H9 (cell line): ENCODE measurements around the gene GRK4. TPM values are rescaled to one million over a fixed set of nuclear protein-coding genes. Genes with fewer than 3 reads are reported as not detected.

Experiments
- DNase-seq: peaks from one replicate; pipeline ENCODE4 v3.0.0-alpha.2; 2017
- H2AFZ ChIP-seq: one replicate; pipeline ENCODE4 v1.6.1; 2013; ENCODE audit warnings: mild to moderate bottlenecking, low read length, control low read depth, moderate library complexity
- H2AK5ac ChIP-seq: 2 replicates; pipeline ENCODE4 v1.6.1; 2013; ENCODE audit warnings: low read length, control low read depth, mixed read lengths; ENCODE audit not compliant: insufficient read length
- H2BK120ac ChIP-seq: one replicate; pipeline ENCODE4 v1.6.1; 2013; ENCODE audit warnings: low read depth, mild to moderate bottlenecking, low read length, control low read depth, inconsistent platforms; ENCODE audit not compliant: poor library complexity, severe bottlenecking
- H2BK12ac ChIP-seq: 2 replicates; pipeline ENCODE4 v1.6.1; 2013; ENCODE audit warnings: low read length, control low read depth, mixed read lengths, low read depth; ENCODE audit not compliant: insufficient read length
- H2BK15ac ChIP-seq: 2 replicates; pipeline ENCODE4 v1.6.1; 2013; ENCODE audit warnings: low read depth, low read length, control low read depth
- H2BK20ac ChIP-seq: one replicate; pipeline ENCODE4 v1.6.1; 2013; ENCODE audit warnings: low read depth, mild to moderate bottlenecking, low read length, control low read depth, inconsistent platforms; ENCODE audit not compliant: poor library complexity, severe bottlenecking
- H2BK5ac ChIP-seq: 2 replicates; pipeline ENCODE4 v1.6.1; 2013; ENCODE audit warnings: low read length, control low read depth, mixed read lengths; ENCODE audit not compliant: insufficient read length
- H3K14ac ChIP-seq: 2 replicates; pipeline ENCODE4 v1.6.1; 2013; ENCODE audit warnings: low read length, control low read depth; ENCODE audit not compliant: insufficient read depth
- H3K18ac ChIP-seq: 2 replicates; pipeline ENCODE4 v1.6.1; 2013; ENCODE audit warnings: low read depth, mild to moderate bottlenecking, mixed read lengths, low read length, control low read depth; ENCODE audit not compliant: insufficient read length
- H3K23ac ChIP-seq: 2 replicates; pipeline ENCODE4 v1.6.1; 2013; ENCODE audit warnings: low read length, control low read depth, mixed read lengths, low read depth; ENCODE audit not compliant: insufficient read length
- H3K23me2 ChIP-seq: 2 replicates; pipeline ENCODE4 v1.6.1; 2013; ENCODE audit warnings: low read depth, mild to moderate bottlenecking, mixed read lengths, low read length, control low read depth; ENCODE audit not compliant: insufficient read length, poor library complexity, severe bottlenecking
- H3K27ac ChIP-seq: 2 replicates; pipeline ENCODE4 v1.5.1; 2013; ENCODE audit warnings: low read length, control low read depth, mixed read lengths, low read depth; ENCODE audit not compliant: insufficient read length
- H3K27me3 ChIP-seq: 2 replicates; pipeline ENCODE4 v1.6.1; 2013; ENCODE audit warnings: low read length, control low read depth, inconsistent platforms; ENCODE audit not compliant: insufficient read depth
- H3K4ac ChIP-seq: 2 replicates; pipeline ENCODE4 v1.6.1; 2013; ENCODE audit warnings: low read depth, mild to moderate bottlenecking, control low read depth, inconsistent platforms, low read length, moderate library complexity
- H3K4me1 ChIP-seq: 2 replicates; pipeline ENCODE4 v1.6.1; 2013; ENCODE audit warnings: low read length, control low read depth, inconsistent platforms; ENCODE audit not compliant: insufficient read depth
- H3K4me2 ChIP-seq: 2 replicates; pipeline ENCODE4 v1.6.1; 2013; ENCODE audit warnings: low read length, control low read depth, mixed read lengths; ENCODE audit not compliant: insufficient read length, insufficient read depth
- H3K56ac ChIP-seq: 2 replicates; pipeline ENCODE4 v1.6.1; 2013; ENCODE audit warnings: low read depth, mild to moderate bottlenecking, mixed read lengths, low read length, control low read depth; ENCODE audit not compliant: insufficient read length
- H3K79me1 ChIP-seq: 2 replicates; pipeline ENCODE4 v1.6.1; 2013; ENCODE audit warnings: low read depth, mild to moderate bottlenecking, moderate library complexity, low read length, control low read depth, inconsistent platforms; ENCODE audit not compliant: insufficient read depth, poor library complexity, severe bottlenecking
- H3K79me2 ChIP-seq: 2 replicates; pipeline ENCODE4 v1.6.1; 2013; ENCODE audit warnings: low read length, control low read depth, inconsistent platforms; ENCODE audit not compliant: insufficient read depth
- H3K9ac ChIP-seq: 2 replicates; pipeline ENCODE4 v1.6.1; 2013; ENCODE audit warnings: low read length, control low read depth, mixed read lengths; ENCODE audit not compliant: insufficient read length; ENCODE audit errors: extremely low read depth
- H3K9me3 ChIP-seq: one replicate; pipeline ENCODE4 v1.6.1; 2013; ENCODE audit warnings: low read depth, low read length, inconsistent platforms; ENCODE audit not compliant: control insufficient read depth
- H3T11ph ChIP-seq: one replicate; pipeline ENCODE4 v1.6.1; 2013; ENCODE audit warnings: mild to moderate bottlenecking, low read length, control low read depth, inconsistent platforms
- H4K20me1 ChIP-seq: one replicate; pipeline ENCODE4 v1.6.1; 2013; ENCODE audit not compliant: control insufficient read depth, insufficient read length, insufficient read depth
- H4K5ac ChIP-seq: 2 replicates; pipeline ENCODE4 v1.6.1; 2013; ENCODE audit warnings: low read depth, mild to moderate bottlenecking, mixed read lengths, low read length, control low read depth; ENCODE audit not compliant: insufficient read length
- H4K8ac ChIP-seq: replicated peaks from 2 replicates; pipeline ENCODE4 v1.6.1; 2013; ENCODE audit warnings: low read length, control low read depth, mixed read lengths, low read depth; ENCODE audit not compliant: insufficient read length
- H4K91ac ChIP-seq: 2 replicates; pipeline ENCODE4 v1.6.1; 2013; ENCODE audit warnings: low read depth, mild to moderate bottlenecking, moderate library complexity, mixed read lengths, low read length, control low read depth; ENCODE audit not compliant: insufficient read length
- H3K27ac Mint-ChIP-seq, 3 experiments: 2 replicates in 2 of 3; 3 replicates in 1 of 3; pipeline ENCODE4 v1.8.0; 2020 to 2021; ENCODE audit warnings: mixed read lengths in 3 of 3, mild to moderate bottlenecking in 1 of 3, moderate library complexity in 1 of 3
- H3K27me3 Mint-ChIP-seq: 2 replicates; pipeline ENCODE4 v1.8.0; 2021; ENCODE audit warnings: low read depth, mild to moderate bottlenecking, moderate library complexity, mixed read lengths
- H3K36me3 Mint-ChIP-seq, 3 experiments: 2 replicates in 2 of 3; 3 replicates in 1 of 3; pipeline ENCODE4 v1.8.0; 2020 to 2021; ENCODE audit warnings: low read depth in 3 of 3, mixed read lengths in 3 of 3; ENCODE audit not compliant: insufficient read depth in 1 of 3
- H3K4me1 Mint-ChIP-seq, 2 experiments: 2 replicates each; pipeline ENCODE4 v1.8.0; 2020; ENCODE audit warnings: mixed read lengths in 2 of 2
- H3K4me3 Mint-ChIP-seq, 2 experiments: 2 replicates in 1 of 2; 3 replicates in 1 of 2; pipeline ENCODE4 v1.8.0; 2020 to 2021; ENCODE audit warnings: mild to moderate bottlenecking in 2 of 2, mixed read lengths in 2 of 2, moderate library complexity in 1 of 2
- H3K9me3 Mint-ChIP-seq, 2 experiments: 2 replicates in 1 of 2; 3 replicates in 1 of 2; pipeline ENCODE4 v1.8.0; 2020; ENCODE audit warnings: mild to moderate bottlenecking in 2 of 2, mixed read lengths in 2 of 2, moderate library complexity in 1 of 2
- CTCF ChIP-seq: fragments of 200-600 bp; sonication (generic); conservative IDR thresholded peaks from 3 replicates; pipeline ENCODE4 v1.8.0; 2021; ENCODE audit warnings: antibody characterized with exemption, mild to moderate bottlenecking
- WGBS: extraction: QIAGEN DNeasy Blood & Tissue Kit; methylation state at CpG from one replicate; pipeline ENCODE4 v1.1.7; 2013; ENCODE audit warnings: missing lambda C conversion rate, low lambda C conversion rate, mixed read lengths; ENCODE audit not compliant: insufficient read length; ENCODE audit errors: extremely low coverage; 5-methylcytosine and 5-hydroxymethylcytosine counted together
- total RNA-seq: library from RNA; stranded (reverse); gene quantifications from 2 replicates; pipeline ENCODE4 v1.2.1, GENCODE V29; 2021

GRK4 gene
- total RNA-seq, 1 experiment from 2014 or later = 4.8 TPM

- Histone ChIP-seq H3K9me3 (no peaks in the 10 kb centered on the region), H2BK15ac (no peak overlapping the region), H4K5ac (no peak overlapping the region), H3K4me2 (no peak overlapping the region), H2AK5ac (no peak overlapping the region), H3K56ac (no peak overlapping the region), H4K8ac (no peak overlapping the region), H3K79me1 (no peaks in the 10 kb centered on the region), H3K23ac (no peak overlapping the region), H2BK12ac (no peak overlapping the region), H3K14ac (no peak overlapping the region), H3T11ph (no peak overlapping the region), H3K27me3 (no peaks in the 10 kb centered on the region), H2AFZ (no peak overlapping the region), H3K9ac (no peak overlapping the region), H3K18ac (no peak overlapping the region), H2BK20ac (no peak overlapping the region), H3K27ac (no peak overlapping the region), H2BK5ac (no peak overlapping the region), H3K4ac (no peak overlapping the region), H3K79me2 (peaks cover 4% of the 10 kb centered on the region; the same call in 1 of the 2 replicates), H3K4me1 (no peaks in the 10 kb centered on the region), H3K23me2 (peaks cover 7% of the 10 kb centered on the region), H2BK120ac (no peak overlapping the region), H4K20me1 (peaks cover 2% of the 10 kb centered on the region), H4K91ac (no peak overlapping the region)
- TF ChIP-seq CTCF = no peak
- Mint-ChIP-seq H3K36me3 (no peaks in the 10 kb centered on the region; a peak in 1 of 7 replicates), H3K27me3 (peaks cover 6% of the 10 kb centered on the region; the same call in 1 of the 2 replicates), H3K9me3 (no peaks in the 10 kb centered on the region), H3K4me3 (no peak overlapping the region), H3K27ac (no peak overlapping the region; a peak in 1 of 7 replicates), H3K4me1 (peaks cover 7 to 17% of the 10 kb centered on the region in 2 experiments)
- WGBS = no CpG with 5 or more reads among the region's 3 CpGs
- DNase-seq = no peak
These were observed 107.5 kb downstream of the GRK4 start for GRCh38 chr4:3070709-3071500.
